Upper lobe of left lung (tissue), 6 donors: Measurements from ENCODE around the gene PALS1. TPM values are rescaled to one million over a fixed set of nuclear protein-coding genes. Genes with fewer than 3 reads are reported as not detected.

Source experiments
- ATAC-seq, 2 donors: fragments of 200-7000 bp; cut with Tn5 transposase; one replicate each; pipeline ENCODE4 v1.9.1; 2022; ENCODE audit warnings: mild to moderate bottlenecking in 2 of 2, moderate library complexity in 2 of 2; ENCODE audit not compliant: low FRiP score in 2 of 2
- DNase-seq, 2 donors: peaks; one replicate each; pipeline ENCODE4 v3.0.0-alpha.2; 2019 to 2020
- H3K27ac ChIP-seq, 4 donors: fragments of 200-600 bp; sonication (generic); one replicate each; pipeline ENCODE4 v1.5.1; 2016 to 2019
- H3K27me3 ChIP-seq, 4 donors: fragments of 200-600 bp; sonication (generic); one replicate each; pipeline ENCODE4 v1.5.1; 2017 to 2019
- H3K36me3 ChIP-seq, 4 donors: fragments of 200-600 bp; sonication (generic); one replicate each; pipeline ENCODE4 v1.5.1; 2016 to 2019
- H3K4me1 ChIP-seq, 4 donors: fragments of 200-600 bp; sonication (generic); one replicate each; pipeline ENCODE4 v1.5.1; 2018 to 2019
- H3K4me3 ChIP-seq, 4 donors: fragments of 200-600 bp; sonication (generic); one replicate each; pipeline ENCODE4 v1.5.1; 2017 to 2019; ENCODE audit warnings: mild to moderate bottlenecking in 2 of 4, moderate library complexity in 1 of 4
- H3K9me3 ChIP-seq, 4 donors: fragments of 200-600 bp; sonication (generic); one replicate each; pipeline ENCODE4 v1.5.1; 2018 to 2019
- CTCF ChIP-seq, 6 experiments: fragments of 450-650 bp in 4 of 6; fragments of 200-600 bp in 2 of 6; sonication (generic) in 2 of 6; IDR thresholded peaks; one replicate each; pipeline ENCODE4 v1.5.1; 2016 to 2019; ENCODE audit warnings: antibody characterized with exemption in 6 of 6
- EP300 ChIP-seq, 4 donors: sonication (generic); formaldehyde crosslinking; IDR thresholded peaks; one replicate each; pipeline ENCODE4 v1.5.1; 2017; ENCODE audit warnings: antibody characterized with exemption in 4 of 4, control low read depth in 2 of 4
- POLR2A ChIP-seq, 4 donors: fragments of 450-650 bp; IDR thresholded peaks; one replicate each; pipeline ENCODE4 v1.5.1; 2016 to 2017; ENCODE audit warnings: antibody characterized with exemption in 4 of 4, mild to moderate bottlenecking in 2 of 4
- POLR2AphosphoS5 ChIP-seq, 2 donors: sonication (generic); formaldehyde crosslinking; IDR thresholded peaks; one replicate each; pipeline ENCODE4 v1.5.1; 2017; ENCODE audit warnings: antibody characterized with exemption in 2 of 2
- WGBS, 2 donors: methylation state at CpG; one replicate each; pipeline ENCODE4 v1.1.5; 2017 to 2018; 5-methylcytosine and 5-hydroxymethylcytosine counted together
- total RNA-seq, 6 donors: library from RNA; depleted of rRNA in 4 of 6; stranded (reverse); fragments of >200 nt in 4 of 6; gene quantifications; one replicate each; pipeline versions ENCODE4 v1.1.0 to v1.2.1, GENCODE V29; 2016 to 2021
- donor health status: DM: no; HTN: no; CAD: no; lungs with moderate emphysema.
- donor health status: DM: no; HTN: yes; CAD: no; lungs with severe emphysema.

PALS1 gene
- total RNA-seq, 6 donors from 2014 or later = 12.3 to 66.3 (median 35.1) TPM

- Histone ChIP-seq H3K9me3 (no peaks in the 10 kb centered on the region), H3K4me1 (no peaks in the 10 kb centered on the region), H3K36me3 (no peaks in the 10 kb centered on the region), H3K4me3 (no peak overlapping the region), H3K27ac (no peak overlapping the region), H3K27me3 (no peaks in the 10 kb centered on the region)
- DNase-seq = no peak
- no peak for TF ChIP-seq EP300 (IDR thresholded peaks at IDR 0.05)
- TF ChIP-seq CTCF (IDR thresholded peaks at IDR 0.05) = no peak
- TF ChIP-seq POLR2A (IDR thresholded peaks at IDR 0.05) = no peak
- TF ChIP-seq POLR2AphosphoS5 (IDR thresholded peaks at IDR 0.05) = no peak
- ATAC-seq = no peak
- 92% methylated on average over 6 of the region's 6 CpGs for WGBS, 2 donors
Observed at GRCh38 chr14:67199016-67199415, 42.2 kb upstream of the PALS1 start.

- Histone ChIP-seq H3K27ac (no peak overlapping the region), H3K9me3 (no peaks in the 10 kb centered on the region), H3K36me3 (no peaks in the 10 kb centered on the region), H3K4me3 (no peak overlapping the region), H3K4me1 (no peaks in the 10 kb centered on the region), H3K27me3 (no peaks in the 10 kb centered on the region)
- WGBS, 2 donors = 87 to 92% methylated on average over 6 to 8 of the region's 8 CpGs
- ATAC-seq = no peak
- peak in 1 of 2 donors; percentile 25 for DNase-seq
- TF ChIP-seq POLR2A (IDR thresholded peaks at IDR 0.05) (no peak), CTCF (IDR thresholded peaks at IDR 0.05) (no peak), POLR2AphosphoS5 (IDR thresholded peaks at IDR 0.05) (no peak), EP300 (IDR thresholded peaks at IDR 0.05) (no peak)
Observed at GRCh38 chr14:67207810-67208209, 33.4 kb upstream of the PALS1 start.

- Histone ChIP-seq H3K4me1 (no peaks in the 10 kb centered on the region), H3K9me3 (no peaks in the 10 kb centered on the region), H3K36me3 (no peaks in the 10 kb centered on the region), H3K27me3 (no peaks in the 10 kb centered on the region), H3K4me3 (no peak overlapping the region), H3K27ac (no peak overlapping the region)
- 83% methylated on average over 2 of the region's 2 CpGs; no CpG with 5 or more reads in 1 of the 2 donors for WGBS, 2 donors
- no peak for DNase-seq
- TF ChIP-seq POLR2A (IDR thresholded peaks at IDR 0.05) = no peak
- no peak for TF ChIP-seq POLR2AphosphoS5 (IDR thresholded peaks at IDR 0.05)
- ATAC-seq = no peak
Observed at GRCh38 chr14:67218126-67218525, 23.1 kb upstream of the PALS1 start.

- TF ChIP-seq POLR2AphosphoS5 (IDR thresholded peaks at IDR 0.05) (no peak), EP300 (IDR thresholded peaks at IDR 0.05) (no peak)
Observed at GRCh38 chr14:67221248-67221981, 19.8 kb upstream of the PALS1 start.

GRCh38 chr14:67221982-67222328 lies 19.3 kb upstream of the PALS1 start:
- Histone ChIP-seq H3K9me3 (no peaks in the 10 kb centered on the region), H3K4me1 (no peaks in the 10 kb centered on the region), H3K27ac (no peak overlapping the region), H3K27me3 (no peaks in the 10 kb centered on the region), H3K4me3 (no peak overlapping the region), H3K36me3 (no peaks in the 10 kb centered on the region)
- WGBS, 2 donors = 86 to 89% methylated on average over 4 of the region's 4 CpGs
- ATAC-seq (no peak), DNase-seq (no peak)
- no peak for TF ChIP-seq POLR2AphosphoS5 (IDR thresholded peaks at IDR 0.05)
- TF ChIP-seq CTCF (IDR thresholded peaks at IDR 0.05) = no peak
- no peak for TF ChIP-seq EP300 (IDR thresholded peaks at IDR 0.05)
- no peak for TF ChIP-seq POLR2A (IDR thresholded peaks at IDR 0.05)

More at GRCh38 chr14:67221248-67221981, 19.8 kb upstream of the PALS1 start:
- H3K4me1 ChIP-seq = no peaks in the 10 kb centered on the region
- H3K36me3 ChIP-seq = no peaks in the 10 kb centered on the region
- no peak overlapping the region for H3K4me3 ChIP-seq
- H3K27ac ChIP-seq = peak overlapping the region in 1 of 4 donors; percentile 4
- no peaks in the 10 kb centered on the region for H3K9me3 ChIP-seq
- peak in 1 of 2 donors; percentile 79 for ATAC-seq
- no peaks in the 10 kb centered on the region for H3K27me3 ChIP-seq
- no peak for DNase-seq
- 72 to 74% methylated on average over 6 of the region's 6 CpGs for WGBS, 2 donors

- ATAC-seq = no peak
- H3K9me3 ChIP-seq = no peaks in the 10 kb centered on the region
- H3K4me3 ChIP-seq = no peak overlapping the region
- DNase-seq = no peak
- H3K4me1 ChIP-seq = no peaks in the 10 kb centered on the region
- no peak for TF ChIP-seq POLR2AphosphoS5 (IDR thresholded peaks at IDR 0.05)
- no peak for TF ChIP-seq POLR2A (IDR thresholded peaks at IDR 0.05)
- no peak for TF ChIP-seq EP300 (IDR thresholded peaks at IDR 0.05)
- TF ChIP-seq CTCF (IDR thresholded peaks at IDR 0.05) = no peak
- no peaks in the 10 kb centered on the region for H3K27me3 ChIP-seq
- WGBS, 2 donors = 84 to 89% methylated on average over 4 of the region's 4 CpGs
- no peak overlapping the region for H3K27ac ChIP-seq
- H3K36me3 ChIP-seq = no peaks in the 10 kb centered on the region
Observed at GRCh38 chr14:67225523-67225922, 15.7 kb upstream of the PALS1 start.
